ENCODE data around the gene CCDC18.
"Not testable (repeated sequence)": the region's sequence is repeated elsewhere in the genome, so short reads cannot be mapped to it uniquely, and the experiment has no call there.

The CCDC18 gene

DNA sequence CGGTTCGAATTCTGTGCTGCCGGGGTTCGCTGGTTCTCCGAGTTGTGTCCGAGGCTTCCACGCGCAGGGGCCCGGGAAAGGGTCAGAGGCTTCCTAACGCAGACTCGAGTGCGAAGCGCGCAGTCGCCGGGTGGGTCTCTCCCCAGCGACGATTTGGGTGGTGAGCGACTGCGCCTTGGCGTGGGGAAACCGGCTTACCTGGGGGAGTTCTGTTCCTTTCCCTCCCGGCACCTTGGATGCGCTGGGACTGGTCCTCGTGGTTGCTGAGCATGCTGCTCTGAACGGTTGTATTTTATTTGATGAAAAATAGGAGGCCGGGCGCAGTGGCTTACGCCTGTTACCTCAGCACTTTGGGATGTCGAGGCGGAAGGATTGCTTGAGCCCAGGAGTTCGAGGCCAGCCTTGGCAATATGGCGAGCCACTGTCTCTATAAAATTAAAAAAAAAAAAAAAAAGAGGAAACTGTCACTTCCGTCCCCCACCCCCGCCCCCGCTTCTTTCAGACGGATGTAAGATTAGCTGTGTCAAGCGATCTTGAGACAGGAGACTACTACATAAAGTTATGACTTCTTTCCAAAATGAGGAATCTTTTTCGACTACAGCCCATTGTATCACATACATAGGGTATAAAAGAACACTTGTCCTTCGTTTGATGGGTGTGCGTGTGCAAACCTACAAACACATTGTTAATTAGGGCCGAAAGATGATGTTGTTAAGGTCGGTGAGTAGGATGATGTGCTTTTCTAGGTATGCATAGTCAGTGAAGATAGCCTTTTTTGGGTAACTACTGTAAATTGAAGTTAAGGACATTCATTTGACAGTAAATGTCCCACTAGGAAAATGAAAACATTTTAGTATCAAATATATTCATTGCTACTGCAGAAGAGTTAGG, at the start of gene CCDC18:
CCDC18 (plus strand) TSS at position 2 of the 891 bp plus-strand sequence. CDS start 2,638 bp downstream, outside the sequence.
- peak; percentile 64 for DNase-seq

GRCh38 chr1:93132638-93133037, 47.9 kb upstream of the CCDC18 start:
- DNase-seq: no peak

DNA sequence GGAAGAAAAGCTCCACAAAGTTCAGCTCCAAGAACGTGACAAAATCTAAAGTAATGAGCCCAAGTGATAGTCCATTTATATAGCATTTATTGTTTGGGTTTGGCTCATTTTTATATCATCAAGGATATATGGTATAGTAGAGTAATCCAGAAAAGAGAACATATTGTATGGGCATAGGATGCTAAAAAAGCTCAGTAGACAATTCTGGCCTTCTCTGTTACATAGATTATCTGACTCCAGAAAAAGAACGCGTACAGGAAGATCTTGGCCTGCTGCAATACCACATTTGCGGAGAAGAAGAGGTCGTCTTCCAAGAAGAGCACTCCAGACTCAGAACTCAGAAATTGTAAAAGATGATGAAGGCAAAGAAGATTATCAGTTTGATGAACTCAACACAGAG, 44.1 kb upstream of the CCDC18 start:
- no peak for DNase-seq

DNA sequence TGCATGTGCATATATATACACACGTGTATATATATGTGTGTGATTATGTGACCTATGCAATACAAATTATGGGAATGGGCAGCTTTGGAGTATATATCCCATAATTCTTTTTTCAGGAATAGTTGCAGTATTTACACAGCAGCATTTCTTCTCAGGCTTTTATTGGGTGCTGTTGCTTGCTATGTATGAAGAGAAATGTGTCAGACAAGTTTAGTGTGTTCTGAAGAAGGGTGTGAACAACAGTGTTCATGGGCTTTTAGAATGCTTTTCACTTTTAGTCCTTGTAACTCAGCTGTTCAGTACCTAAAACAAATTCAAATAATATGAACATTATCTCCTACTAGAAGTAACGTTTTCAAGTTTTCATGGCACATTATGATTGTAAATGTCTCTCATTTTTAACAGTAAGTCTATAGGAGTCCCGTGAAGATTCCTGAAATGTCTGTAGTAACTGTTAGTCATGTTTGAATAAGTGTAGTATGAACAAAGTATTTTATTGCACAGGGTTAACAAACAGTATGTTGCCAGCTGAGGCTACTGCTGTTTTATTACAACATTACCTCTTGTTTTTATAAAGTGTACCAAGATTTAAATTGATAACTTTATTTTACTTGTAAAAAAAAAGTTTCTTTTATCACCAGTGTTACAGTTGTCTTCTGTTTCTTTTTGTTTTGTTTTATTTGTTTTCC, 42.8 kb upstream of the CCDC18 start:
- no peak for DNase-seq

DNA sequence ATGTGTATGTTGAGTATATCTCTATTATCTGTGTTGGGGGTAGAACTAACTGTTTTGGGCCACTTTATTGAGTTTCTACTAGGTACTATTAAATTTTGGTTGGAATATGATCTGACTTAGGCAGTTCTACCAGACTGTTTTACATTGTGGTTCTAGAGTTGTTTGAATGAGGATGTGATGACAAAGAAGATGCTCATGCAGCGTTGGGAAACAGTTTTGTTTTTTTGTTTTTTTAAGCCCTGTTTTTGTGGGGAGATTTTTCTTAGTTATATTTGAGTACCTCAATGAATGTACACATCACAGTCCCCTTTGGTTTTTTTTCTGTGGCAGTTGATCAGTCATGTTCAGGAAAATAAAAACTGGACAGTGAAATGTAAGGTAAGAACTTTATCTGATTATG, 40.4 kb upstream of the CCDC18 start:
- DNase-seq: no peak

- no peak for DNase-seq
Observed at GRCh38 chr1:93142161-93142560, 38.4 kb upstream of the CCDC18 start.

GRCh38 chr1:93143136-93143535, 37.4 kb upstream of the CCDC18 start:
- DNase-seq: no peak

DNA sequence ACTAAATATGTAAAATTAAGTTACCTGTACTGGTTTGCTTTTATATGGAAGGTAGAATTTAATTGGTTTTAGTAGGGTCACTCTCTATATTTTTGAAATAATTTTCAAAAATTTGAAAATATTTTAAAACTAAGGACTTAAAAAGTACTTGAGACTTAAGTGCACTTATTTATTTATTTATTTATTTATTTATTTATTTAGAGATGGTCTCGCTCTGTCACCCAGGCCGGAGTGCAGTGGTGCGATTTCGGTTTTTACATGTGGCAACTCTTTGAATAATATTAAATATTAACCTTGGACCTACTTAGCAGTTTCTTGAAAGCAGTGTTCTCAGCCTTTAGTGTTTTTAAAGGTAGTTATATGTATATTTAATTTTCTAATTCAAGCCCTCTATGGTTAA, 36.8 kb upstream of the CCDC18 start:
- no peak for DNase-seq

DNA sequence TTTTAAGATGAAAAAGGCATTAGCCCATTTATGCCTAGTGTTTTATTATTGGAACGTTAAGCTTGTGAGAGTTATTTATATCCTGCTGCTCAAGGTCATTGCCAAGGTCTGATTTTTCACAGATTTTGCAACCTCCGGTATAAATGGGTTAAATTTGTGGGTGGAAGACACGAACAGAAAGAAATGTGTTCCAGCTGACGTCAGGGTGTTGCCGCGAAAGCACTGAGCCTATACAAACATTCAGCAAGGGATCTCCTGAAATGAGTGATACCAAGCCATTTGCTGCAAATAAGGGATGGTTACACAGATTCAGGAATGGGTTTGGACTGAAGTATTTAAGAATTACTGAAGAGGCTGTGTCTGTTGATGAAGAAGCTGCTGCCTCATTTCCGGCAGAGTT, 32.5 kb upstream of the CCDC18 start:
- DNase-seq: peak; percentile 44

DNA sequence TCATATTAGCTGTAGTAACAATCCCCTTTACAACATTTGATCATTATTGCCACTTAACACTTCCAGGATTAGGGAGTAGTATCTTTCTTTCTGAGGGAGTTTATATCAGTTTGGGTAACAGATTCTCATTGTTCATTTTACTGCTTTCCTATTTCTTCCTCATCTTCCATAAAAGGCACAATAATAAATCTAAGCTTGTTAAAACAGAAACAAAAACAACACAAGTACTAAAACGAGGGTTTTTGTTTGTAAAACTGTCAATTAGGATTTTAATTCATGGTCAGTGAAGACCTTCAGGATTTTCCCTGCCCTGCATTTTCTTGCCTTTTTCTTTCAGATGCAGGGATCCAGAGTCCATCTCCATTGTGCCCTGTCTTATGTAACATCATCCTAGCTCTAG, 29.8 kb upstream of the CCDC18 start:
- no peak for DNase-seq

DNA sequence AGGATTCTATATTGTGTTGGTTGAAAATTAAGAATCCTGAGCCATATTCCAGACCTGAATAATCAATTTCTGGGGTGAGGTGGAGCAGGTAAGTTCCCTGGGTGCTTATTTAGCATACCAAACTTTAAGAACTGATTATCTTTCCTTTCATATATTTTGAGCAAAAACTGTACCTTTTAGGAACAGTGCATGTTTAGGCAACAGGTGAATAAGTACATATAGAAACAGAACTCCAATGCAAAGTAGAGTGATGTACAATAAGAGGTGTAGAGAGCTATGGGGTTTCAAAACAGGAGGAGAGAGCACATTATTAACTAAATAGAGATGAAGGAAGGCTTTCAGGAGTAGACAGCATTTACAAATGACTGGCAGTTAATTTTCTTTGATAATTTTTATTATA, 29.1 kb upstream of the CCDC18 start:
- DNase-seq: no peak

DNA sequence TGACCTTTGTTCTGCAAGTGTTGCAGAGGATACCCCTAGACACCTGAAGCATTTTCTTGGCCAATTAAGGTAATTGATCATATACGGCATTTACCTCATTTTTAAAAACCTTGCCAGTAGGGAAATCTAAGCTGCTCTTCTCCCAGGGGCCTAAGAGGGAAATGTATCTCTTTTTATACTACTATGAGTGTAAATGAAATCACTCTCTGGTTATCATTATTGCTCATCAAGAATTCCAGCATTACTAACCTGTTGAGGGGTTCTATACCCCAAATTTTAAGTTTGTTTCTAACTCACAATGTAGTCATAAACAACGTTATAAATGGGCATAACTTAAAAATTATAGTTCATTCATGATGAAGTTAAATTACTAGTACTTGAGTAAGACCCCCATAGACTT, 27.7 kb upstream of the CCDC18 start:
- DNase-seq: no peak

DNA sequence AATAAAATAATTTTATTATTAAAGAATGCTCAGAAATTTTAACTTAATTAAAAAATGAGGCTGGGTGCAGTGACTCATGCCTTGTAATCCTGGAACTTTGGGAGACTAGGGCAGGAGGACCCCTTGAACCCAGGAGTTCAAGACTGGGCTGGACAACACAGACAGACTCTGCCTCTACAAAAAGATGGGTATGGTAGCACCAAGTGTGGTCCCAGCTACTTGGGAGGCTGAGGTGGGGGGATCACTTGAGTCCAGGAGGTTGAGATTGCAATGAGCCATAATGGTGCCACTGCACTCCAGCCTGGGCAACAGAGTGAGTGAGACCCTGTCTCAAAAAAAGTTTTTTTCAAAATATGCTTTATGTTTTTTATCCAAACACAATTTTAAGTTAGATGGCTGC, 25.6 kb upstream of the CCDC18 start:
- DNase-seq: no peak

DNA sequence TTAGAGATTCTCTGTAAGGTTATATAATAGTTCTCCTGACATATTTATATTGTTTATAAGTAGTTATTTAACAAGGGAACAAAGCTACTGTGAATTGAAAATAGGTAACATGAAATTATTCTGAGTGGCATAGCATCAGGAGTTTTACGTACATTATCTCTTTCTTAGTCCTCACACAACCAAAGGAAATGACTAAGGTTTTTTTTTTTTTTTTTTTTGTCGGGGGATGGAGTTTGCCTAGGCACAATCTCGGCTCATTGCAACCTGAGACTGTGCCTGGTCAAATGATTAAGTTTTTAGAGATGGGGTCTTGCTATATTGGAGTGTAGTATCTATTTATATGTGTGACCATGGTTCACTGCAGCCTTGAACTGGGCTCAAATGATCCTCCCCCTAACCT, 25.2 kb upstream of the CCDC18 start:
- DNase-seq: peak; percentile 27

DNA sequence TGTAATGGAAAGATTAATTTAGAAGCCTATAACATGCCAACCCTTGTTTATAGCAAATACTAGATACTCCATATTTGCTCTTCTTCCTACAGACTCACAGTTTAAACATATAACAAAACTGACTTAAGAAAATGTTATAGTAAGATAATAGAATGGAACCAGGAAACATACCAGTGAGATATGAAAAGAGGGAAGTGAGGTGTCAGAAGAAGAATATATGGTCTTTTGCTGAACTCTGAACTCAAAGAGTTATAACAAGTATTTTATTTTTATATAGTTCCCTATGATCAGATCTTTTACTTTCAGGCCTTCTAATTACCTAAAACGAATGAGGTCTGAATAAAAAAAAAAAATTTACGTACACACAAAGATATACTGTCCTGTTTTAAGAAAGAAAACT, 21.2 kb upstream of the CCDC18 start:
- DNase-seq: no peak

GRCh38 chr1:93163314-93163713, 17.2 kb upstream of the CCDC18 start:
- not testable (repeated sequence) for DNase-seq

DNA sequence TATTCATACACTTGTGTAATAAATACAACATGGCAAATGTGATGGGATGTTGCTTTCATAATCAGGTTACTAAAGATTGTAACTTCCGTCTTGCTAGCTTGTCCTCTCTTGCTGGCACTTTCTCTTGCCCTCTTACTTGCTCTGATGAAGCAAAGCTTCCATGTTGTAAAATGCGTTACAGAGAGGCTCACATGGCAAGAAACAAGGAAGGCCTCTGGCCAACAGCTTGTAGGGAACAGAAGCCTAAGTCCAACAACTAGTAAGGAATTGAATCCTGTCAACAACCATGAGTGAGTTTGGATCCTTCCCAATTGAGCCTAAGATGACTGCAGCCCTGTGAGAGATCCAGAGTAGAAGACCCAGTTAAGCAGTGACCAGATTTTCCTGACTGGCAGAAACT, 15.7 kb upstream of the CCDC18 start:
- DNase-seq: no peak

DNA sequence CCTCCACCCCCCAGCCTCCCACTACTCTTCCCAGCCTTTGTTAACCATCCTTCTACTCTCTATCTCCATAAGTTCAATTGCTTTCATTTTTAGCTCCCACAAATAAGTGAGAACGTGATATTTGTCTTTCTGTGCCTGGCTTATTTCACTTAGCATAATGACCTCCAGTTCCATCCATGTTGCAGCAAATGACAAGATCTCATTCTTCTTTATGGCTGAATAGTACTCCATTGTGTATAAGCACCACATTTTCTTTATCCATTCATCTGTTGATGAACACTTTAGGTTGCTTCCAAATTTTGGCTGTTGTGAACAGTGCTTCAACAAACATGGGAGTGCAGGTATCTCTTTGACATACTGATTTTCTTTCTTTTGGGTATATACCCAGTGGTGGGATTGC, 14.6 kb upstream of the CCDC18 start:
- DNase-seq: not testable (repeated sequence)

GRCh38 chr1:93167006-93167405, 13.5 kb upstream of the CCDC18 start:
- DNase-seq: peak; percentile 23

- not testable (repeated sequence) for DNase-seq
Observed at GRCh38 chr1:93170141-93170678, 10.3 kb upstream of the CCDC18 start.

- DNase-seq: peak; percentile 32
Observed at GRCh38 chr1:93171549-93172034, 8.9 kb upstream of the CCDC18 start.

- peak; percentile 66 for DNase-seq
Observed at GRCh38 chr1:93172778-93173177, 7.7 kb upstream of the CCDC18 start.

GRCh38 chr1:93174638-93175037, 5.9 kb upstream of the CCDC18 start:
- DNase-seq: not testable (repeated sequence)

- DNase-seq: peak; percentile 23
Observed at GRCh38 chr1:93177991-93178390, 2.5 kb upstream of the CCDC18 start.

Measured in fibroblast of skin of right biceps (primary cell).